ENCODE data around the gene SUMO2. TPM values are rescaled to one million over a fixed set of nuclear protein-coding genes. Genes with fewer than 3 reads are reported as not detected.
A peak's percentile ranks its signal among the peaks of the same experiment; 100 is the strongest.
"Not testable (repeated sequence)": the region's sequence is repeated elsewhere in the genome, so short reads cannot be mapped to it uniquely, and the experiment has no call there.

The SUMO2 gene
- total RNA-seq, 1 experiment from 2014 or later: 650 TPM

- H3K27ac Mint-ChIP-seq; DNase-seq (ENCODE audit: low spot score); H3K27me3 Mint-ChIP-seq (ENCODE audit: low read depth); H3K9me3 Mint-ChIP-seq; ATAC-seq; POLR2A ChIA-PET; H3K4me1 Mint-ChIP-seq; H3K4me3 Mint-ChIP-seq: not testable (repeated sequence)
- peaks cover 59% of the 10 kb centered on the region for H3K36me3 Mint-ChIP-seq
- CTCF ChIA-PET: interaction anchor here (1.9 kb wide), 1 partner anchor 24 kb away, joined by 4 read pairs; no protein-coding TSS in a partner anchor
- peak; percentile 19; the same call in 1 of the 2 replicates for TF ChIP-seq AR (CRISPR knock-in tag; IDR thresholded peaks at IDR 0.05)
Observed at GRCh38 chr17:75137762-75138161, 45.0 kb downstream of the SUMO2 start.

DNA sequence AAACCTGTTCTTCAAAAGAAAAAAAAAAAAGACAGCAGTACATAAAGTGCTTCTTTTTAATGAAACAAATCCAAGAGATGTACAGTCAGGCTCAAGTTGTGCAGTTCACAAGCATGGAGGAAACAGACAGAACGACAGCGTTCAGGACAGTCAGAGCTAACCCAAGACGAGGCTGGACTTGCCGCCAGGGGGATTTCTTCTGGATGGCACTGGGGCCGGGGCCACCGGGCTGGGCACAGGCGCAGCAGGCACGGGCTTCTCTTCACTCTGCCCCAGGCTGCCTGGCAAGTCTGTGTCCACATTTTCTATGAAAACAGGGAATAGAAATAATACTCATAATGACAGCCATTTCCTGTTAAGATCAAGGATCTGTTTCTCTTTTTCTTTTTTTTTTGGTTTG is 46.8 kb downstream of the SUMO2 start:
- Mint-ChIP-seq H3K36me3 (peaks cover 48% of the 10 kb centered on the region), H3K27me3 (ENCODE audit: low read depth) (no peaks in the 10 kb centered on the region), H3K4me1 (peaks cover 10% of the 10 kb centered on the region), H3K9me3 (no peaks in the 10 kb centered on the region), H3K4me3 (no peak overlapping the region), H3K27ac (peak overlapping the region; percentile 84)
- ATAC-seq (no peak), DNase-seq (ENCODE audit: low spot score) (no peak)
- TF ChIP-seq AR (CRISPR knock-in tag; IDR thresholded peaks at IDR 0.05): no peak
- no peak for TF ChIP-seq PREB (CRISPR knock-in tag; IDR thresholded peaks at IDR 0.05; ENCODE audit: borderline replicate concordance)
- no peak for TF ChIP-seq ZNF317 (CRISPR knock-in tag; IDR thresholded peaks at IDR 0.05; ENCODE audit: borderline replicate concordance, low read depth)
- TF ChIP-seq USF2 (CRISPR knock-in tag; IDR thresholded peaks at IDR 0.05): no peak
- no peak for TF ChIP-seq ELF4 (CRISPR knock-in tag; IDR thresholded peaks at IDR 0.05; ENCODE audit: low read depth)
- no peak for TF ChIP-seq OVOL2 (CRISPR knock-in tag; IDR thresholded peaks at IDR 0.05; ENCODE audit: borderline replicate concordance)
- ChIA-PET CTCF (no interaction called here), POLR2A (no interaction called here)

- DNase-seq (ENCODE audit: low spot score) (no peak), ATAC-seq (no peak)
- peaks cover 45% of the 10 kb centered on the region for H3K36me3 Mint-ChIP-seq
- no peak for TF ChIP-seq NR3C1 (CRISPR knock-in tag; conservative IDR thresholded peaks at IDR 0.05; ENCODE audit: low read depth)
- 0 out of 2 replicates have a peak, but pooled peaks have one; percentile 53 for TF ChIP-seq AR (CRISPR knock-in tag; IDR thresholded peaks at IDR 0.05)
- no peaks in the 10 kb centered on the region for H3K9me3 Mint-ChIP-seq
- ChIA-PET CTCF (no interaction called here), POLR2A (no interaction called here)
- H3K27me3 Mint-ChIP-seq (ENCODE audit: low read depth): no peaks in the 10 kb centered on the region
- no peak overlapping the region for H3K4me3 Mint-ChIP-seq
- peak overlapping the region; percentile 84 for H3K27ac Mint-ChIP-seq
- peaks cover 12% of the 10 kb centered on the region for H3K4me1 Mint-ChIP-seq
Observed at GRCh38 chr17:75135452-75135851, 47.3 kb downstream of the SUMO2 start.

GRCh38 chr17:75133607-75134347 is 49.0 kb downstream of the SUMO2 start:
- H3K9me3 Mint-ChIP-seq; H3K4me3 Mint-ChIP-seq; DNase-seq (ENCODE audit: low spot score); ATAC-seq; H3K27me3 Mint-ChIP-seq (ENCODE audit: low read depth): not testable (repeated sequence)
- H3K4me1 Mint-ChIP-seq: peaks cover 18% of the 10 kb centered on the region
- POLR2A ChIA-PET: interaction anchor here (0.7 kb wide), 1 partner anchor 742 kb away, joined by 3 read pairs; no protein-coding TSS in a partner anchor
- peaks cover 39% of the 10 kb centered on the region for H3K36me3 Mint-ChIP-seq
- H3K27ac Mint-ChIP-seq: peak overlapping the region; percentile 89
- CTCF ChIA-PET: interaction anchor here (0.6 to 7.3 kb wide), 6 partner anchors 20 to 107 kb away, joined by 3 to 84 read pairs (median 6); no protein-coding TSS in a partner anchor
